Measurements from ENCODE around the gene MAGEA2. TPM values are rescaled to one million over a fixed set of nuclear protein-coding genes. Genes with fewer than 3 reads are reported as not detected.
"Not testable (repeated sequence)": the region's sequence is repeated elsewhere in the genome, so short reads cannot be mapped to it uniquely, and the experiment has no call there.

Gene MAGEA2
- total RNA-seq, 2 donors from 2014 or later = not detected

- H3K4me1 Mint-ChIP-seq (ENCODE audit: low read depth); H3K4me3 Mint-ChIP-seq; DNase-seq; H3K36me3 Mint-ChIP-seq (ENCODE audit: insufficient read depth in 2 of 2); H3K27ac Mint-ChIP-seq; H3K9me3 Mint-ChIP-seq; ATAC-seq (replicated peaks in 1 of 2): not testable (repeated sequence)
- H3K27me3 Mint-ChIP-seq (ENCODE audit: low read depth) = peaks cover 12% of the 10 kb centered on the region
These were observed 19.3 kb downstream of the MAGEA2 start for GRCh38 chrX:152734143-152734858.

GRCh38 chrX:152733261-152733975, 20.2 kb downstream of the MAGEA2 start, which contains the start of the genes CSAG1 and MAGEA12:
CSAG1 (minus strand) TSS chrX:152733721; CDS start chrX:152732460, 1,261 bp downstream.
MAGEA12 (plus strand) TSS chrX:152733757; CDS start chrX:152736162, 2,405 bp downstream.
- Mint-ChIP-seq H3K36me3 (ENCODE audit: insufficient read depth in 2 of 2) (no peaks in the 10 kb centered on the region), H3K9me3 (no peaks in the 10 kb centered on the region), H3K4me1 (ENCODE audit: low read depth) (no peaks in the 10 kb centered on the region), H3K4me3 (no peak within 1 kb of the TSS), H3K27ac (no peak within 1 kb of the TSS), H3K27me3 (ENCODE audit: low read depth) (peaks cover 18% of the 10 kb centered on the region)
- DNase-seq (no peak), ATAC-seq (replicated peaks in 1 of 2) (no peak)

- Mint-ChIP-seq H3K4me3 (no peak overlapping the region), H3K27me3 (ENCODE audit: low read depth) (peaks cover 28% of the 10 kb centered on the region), H3K9me3 (no peaks in the 10 kb centered on the region), H3K27ac (no peak overlapping the region), H3K4me1 (ENCODE audit: low read depth) (no peaks in the 10 kb centered on the region), H3K36me3 (ENCODE audit: insufficient read depth in 2 of 2) (no peaks in the 10 kb centered on the region)
- ATAC-seq (replicated peaks in 1 of 2) (no peak), DNase-seq (no peak)
These were observed 28.2 kb downstream of the MAGEA2 start for GRCh38 chrX:152725409-152725808.

GRCh38 chrX:152713815-152714787, 39.5 kb downstream of the MAGEA2 start, which contains the start of gene MAGEA2B:
MAGEA2B (plus strand) TSS chrX:152714628; CDS start chrX:152717107, 2,479 bp downstream.
- not testable (repeated sequence) for H3K4me1 Mint-ChIP-seq (ENCODE audit: low read depth); H3K27ac Mint-ChIP-seq; H3K36me3 Mint-ChIP-seq (ENCODE audit: insufficient read depth in 2 of 2); H3K9me3 Mint-ChIP-seq; H3K27me3 Mint-ChIP-seq (ENCODE audit: low read depth); ATAC-seq (replicated peaks in 1 of 2); DNase-seq; H3K4me3 Mint-ChIP-seq

GRCh38 chrX:152713195-152713594, 40.4 kb downstream of the MAGEA2 start:
- not testable (repeated sequence) for H3K9me3 Mint-ChIP-seq; H3K4me3 Mint-ChIP-seq; H3K36me3 Mint-ChIP-seq (ENCODE audit: insufficient read depth in 2 of 2); H3K4me1 Mint-ChIP-seq (ENCODE audit: low read depth); DNase-seq; ATAC-seq (replicated peaks in 1 of 2); H3K27me3 Mint-ChIP-seq (ENCODE audit: low read depth); H3K27ac Mint-ChIP-seq

- not testable (repeated sequence) for H3K4me1 Mint-ChIP-seq (ENCODE audit: low read depth); H3K4me3 Mint-ChIP-seq; DNase-seq; H3K36me3 Mint-ChIP-seq (ENCODE audit: insufficient read depth in 2 of 2); H3K27ac Mint-ChIP-seq; ATAC-seq (replicated peaks in 1 of 2); H3K27me3 Mint-ChIP-seq (ENCODE audit: low read depth); H3K9me3 Mint-ChIP-seq
These were observed 44.5 kb downstream of the MAGEA2 start, which contains the start of gene CSAG2 for GRCh38 chrX:152709173-152709572. CSAG2 (minus strand) TSS chrX:152709273; CDS start chrX:152709112, 161 bp downstream.

- H3K27ac Mint-ChIP-seq; DNase-seq; H3K36me3 Mint-ChIP-seq (ENCODE audit: insufficient read depth in 2 of 2); H3K4me3 Mint-ChIP-seq; H3K4me1 Mint-ChIP-seq (ENCODE audit: low read depth); H3K9me3 Mint-ChIP-seq; H3K27me3 Mint-ChIP-seq (ENCODE audit: low read depth); ATAC-seq (replicated peaks in 1 of 2): not testable (repeated sequence)
These were observed 47.1 kb downstream of the MAGEA2 start for GRCh38 chrX:152706500-152706899.

GRCh38 chrX:152700390-152700789, 53.3 kb downstream of the MAGEA2 start:
- not testable (repeated sequence) for H3K4me1 Mint-ChIP-seq (ENCODE audit: low read depth); DNase-seq; H3K27ac Mint-ChIP-seq; H3K4me3 Mint-ChIP-seq; H3K9me3 Mint-ChIP-seq; H3K36me3 Mint-ChIP-seq (ENCODE audit: insufficient read depth in 2 of 2); ATAC-seq (replicated peaks in 1 of 2); H3K27me3 Mint-ChIP-seq (ENCODE audit: low read depth)

Other genes with a start within 250 kb of the MAGEA2 start
- under 1 TPM; 0.05 to 0.14 TPM for gene GABRQ, start 115.9 kb downstream of the MAGEA2 start, total RNA-seq
- gene MAGEA3, start 55.0 kb downstream of the MAGEA2 start, total RNA-seq = not detected
- not detected for gene CSAG2, start 44.6 kb downstream of the MAGEA2 start, total RNA-seq
- not detected for gene MAGEA2B, start 39.2 kb downstream of the MAGEA2 start, total RNA-seq
- not detected for gene CSAG1, start 20.1 kb downstream of the MAGEA2 start, total RNA-seq
- not detected for gene MAGEA12, start 20.1 kb downstream of the MAGEA2 start, total RNA-seq
- gene CSAG3, start 5.4 kb upstream of the MAGEA2 start, total RNA-seq = 1 to 10 TPM; 1.3 to 5.3 TPM
- gene MAGEA6, start 15.8 kb upstream of the MAGEA2 start, total RNA-seq = not detected
- gene CETN2, start 76.9 kb upstream of the MAGEA2 start, total RNA-seq = 1 to 10 TPM; 4.6 to 6.2 TPM
- gene NSDHL, start 77.2 kb upstream of the MAGEA2 start, total RNA-seq = 10 to 100 TPM; 10.8 to 13.9 TPM
- 1 to 10 TPM; 3.8 to 5.2 TPM for gene ZNF185, start 144.2 kb upstream of the MAGEA2 start, total RNA-seq
- under 1 TPM in 1 of 2 donors, not detected in 1; 0.16 TPM for gene PNMA5, start 240.3 kb upstream of the MAGEA2 start, total RNA-seq